MM.1S (cell line): ENCODE data around the gene ELAVL3.
A peak's percentile ranks its signal among the peaks of the same experiment; 100 is the strongest.
"Not testable (repeated sequence)": the region's sequence is repeated elsewhere in the genome, so short reads cannot be mapped to it uniquely, and the experiment has no call there.

Experiments
- DNase-seq: peaks from one replicate; pipeline ENCODE4 v3.0.0-alpha.2; 2015
- H2AFZ ChIP-seq: fragments of 300-600 bp; sonication (generic); 2 replicates; pipeline ENCODE4 v1.6.0; 2016; ENCODE audit warnings: antibody characterized with exemption, low read length
- H3F3A ChIP-seq: fragments of 300-600 bp; sonication (generic); 2 replicates; pipeline ENCODE4 v1.6.1; 2016; ENCODE audit warnings: mild to moderate bottlenecking, antibody characterized with exemption, low read length, moderate library complexity, mixed read lengths; ENCODE audit not compliant: insufficient read depth
- H3K27ac ChIP-seq: fragments of 300-600 bp; sonication (generic); 2 replicates; pipeline ENCODE4 v1.5.1; 2016; ENCODE audit warnings: mild to moderate bottlenecking, low read length
- H3K27me3 ChIP-seq: fragments of 300-600 bp; sonication (generic); replicated peaks from 2 replicates; pipeline ENCODE4 v1.6.0; 2016; ENCODE audit warnings: low read length; ENCODE audit not compliant: insufficient read depth
- H3K36me3 ChIP-seq: fragments of 300-600 bp; sonication (generic); replicated peaks from 2 replicates; pipeline ENCODE4 v1.6.1; 2016; ENCODE audit warnings: mild to moderate bottlenecking, low read length, mixed read lengths; ENCODE audit not compliant: insufficient read depth
- H3K4me1 ChIP-seq: fragments of 300-600 bp; sonication (generic); 2 replicates; pipeline ENCODE4 v1.6.1; 2016; ENCODE audit warnings: low read length, mixed read lengths
- H3K4me2 ChIP-seq: fragments of 300-600 bp; sonication (generic); 2 replicates; pipeline ENCODE4 v1.6.0; 2016; ENCODE audit warnings: low read depth, low read length
- H3K4me3 ChIP-seq: fragments of 300-600 bp; sonication (generic); 2 replicates; pipeline ENCODE4 v1.5.1; 2016; ENCODE audit warnings: low read length, mixed read lengths
- H3K79me2 ChIP-seq: fragments of 300-600 bp; sonication (generic); 2 replicates; pipeline ENCODE4 v1.6.1; 2016; ENCODE audit warnings: mixed run types, low read length, mixed read lengths
- H3K9ac ChIP-seq: fragments of 300-600 bp; sonication (generic); 2 replicates; pipeline ENCODE4 v1.6.1; 2016; ENCODE audit warnings: low read length, mixed read lengths
- H3K9me2 ChIP-seq: fragments of 300-600 bp; sonication (generic); replicated peaks from 2 replicates; pipeline ENCODE4 v1.6.1; 2016; ENCODE audit warnings: mild to moderate bottlenecking, low read length, mixed read lengths; ENCODE audit not compliant: insufficient read depth
- H3K9me3 ChIP-seq: fragments of 300-600 bp; sonication (generic); replicated peaks from 2 replicates; pipeline ENCODE4 v1.6.1; 2016; ENCODE audit warnings: mild to moderate bottlenecking, low read length, mixed read lengths; ENCODE audit not compliant: insufficient read depth
- H4K20me1 ChIP-seq: fragments of 300-600 bp; sonication (generic); 2 replicates; pipeline ENCODE4 v1.6.1; 2016; ENCODE audit warnings: mild to moderate bottlenecking, low read length, moderate library complexity, mixed read lengths; ENCODE audit not compliant: insufficient read depth
- EZH2 ChIP-seq: fragments of 300-600 bp; sonication (generic); optimal IDR thresholded peaks from 2 replicates; pipeline ENCODE3; 2017; ENCODE audit warnings: low read depth, mild to moderate bottlenecking, antibody characterized with exemption, low read length, mixed read lengths
- EZH2phosphoT487 ChIP-seq: fragments of 300-600 bp; sonication (generic); IDR thresholded peaks from 2 replicates; pipeline ENCODE4 v1.6.1; 2018; ENCODE audit warnings: antibody characterized with exemption, low read length
- TF ChIP-seq, protein P1 (sequence below): fragments of 300-600 bp; sonication (generic); IDR thresholded peaks from 2 replicates; pipeline ENCODE4 v1.5.1; 2016; ENCODE audit warnings: antibody characterized with exemption, low read length, mixed read lengths

ELAVL3 gene

DNA sequence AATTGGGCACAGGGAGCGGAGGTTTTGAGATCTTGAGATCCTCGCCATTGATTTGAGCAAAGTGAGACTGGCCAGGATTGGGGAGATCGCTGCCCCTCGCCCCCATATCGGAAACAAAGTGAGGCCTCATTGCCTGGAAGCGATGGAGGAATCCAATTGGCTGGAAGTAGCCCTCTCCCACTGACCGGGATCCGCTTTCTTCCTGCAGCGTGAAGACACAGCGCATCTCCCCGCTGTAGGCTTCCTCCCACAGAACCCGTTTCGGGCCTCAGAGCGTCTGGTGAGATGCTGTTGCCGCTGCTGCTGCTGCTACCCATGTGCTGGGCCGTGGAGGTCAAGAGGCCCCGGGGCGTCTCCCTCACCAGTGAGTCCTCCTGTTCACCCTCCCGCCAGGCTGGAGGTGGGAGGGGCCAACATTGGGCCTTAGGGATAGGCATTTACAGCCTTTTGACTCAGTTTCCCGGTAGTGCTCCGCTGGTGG, 45.0 kb downstream of the ELAVL3 start:
- DNase-seq, result no peak
- H3K9me2 ChIP-seq, result no peaks in the 10 kb centered on the region
- H4K20me1 ChIP-seq, result no peaks in the 10 kb centered on the region
- H3K4me2 ChIP-seq, result peak overlapping the region; percentile 72
- peak overlapping the region; percentile 71 for H2AFZ ChIP-seq
- H3K4me3 ChIP-seq, result peak overlapping the region; percentile 89
- H3K36me3 ChIP-seq, result no peaks in the 10 kb centered on the region
- H3K27me3 ChIP-seq, result 0 out of 2 replicates have a peak, but pooled peaks cover 9% of the 10 kb centered on the region
- peak overlapping the region; percentile 69; the same call in 1 of the 2 replicates for H3K27ac ChIP-seq
- H3K79me2 ChIP-seq, result peaks cover 22% of the 10 kb centered on the region
- H3F3A ChIP-seq, result no peaks in the 10 kb centered on the region
- no peaks in the 10 kb centered on the region for H3K9me3 ChIP-seq
- TF ChIP-seq EZH2phosphoT487 (no peak), EZH2 (no peak)
- TF ChIP-seq, protein P1, sequence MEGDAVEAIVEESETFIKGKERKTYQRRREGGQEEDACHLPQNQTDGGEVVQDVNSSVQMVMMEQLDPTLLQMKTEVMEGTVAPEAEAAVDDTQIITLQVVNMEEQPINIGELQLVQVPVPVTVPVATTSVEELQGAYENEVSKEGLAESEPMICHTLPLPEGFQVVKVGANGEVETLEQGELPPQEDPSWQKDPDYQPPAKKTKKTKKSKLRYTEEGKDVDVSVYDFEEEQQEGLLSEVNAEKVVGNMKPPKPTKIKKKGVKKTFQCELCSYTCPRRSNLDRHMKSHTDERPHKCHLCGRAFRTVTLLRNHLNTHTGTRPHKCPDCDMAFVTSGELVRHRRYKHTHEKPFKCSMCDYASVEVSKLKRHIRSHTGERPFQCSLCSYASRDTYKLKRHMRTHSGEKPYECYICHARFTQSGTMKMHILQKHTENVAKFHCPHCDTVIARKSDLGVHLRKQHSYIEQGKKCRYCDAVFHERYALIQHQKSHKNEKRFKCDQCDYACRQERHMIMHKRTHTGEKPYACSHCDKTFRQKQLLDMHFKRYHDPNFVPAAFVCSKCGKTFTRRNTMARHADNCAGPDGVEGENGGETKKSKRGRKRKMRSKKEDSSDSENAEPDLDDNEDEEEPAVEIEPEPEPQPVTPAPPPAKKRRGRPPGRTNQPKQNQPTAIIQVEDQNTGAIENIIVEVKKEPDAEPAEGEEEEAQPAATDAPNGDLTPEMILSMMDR, result no peak
- H3K9ac ChIP-seq, result peak overlapping the region; percentile 85
- no peaks in the 10 kb centered on the region; the same call in 1 of the 2 replicates for H3K4me1 ChIP-seq

GRCh38 chr19:11435057-11435832, 45.6 kb downstream of the ELAVL3 start, which contains the start of the genes ODAD3 and PRKCSH:
Gene ODAD3 (minus strand): TSS chr19:11435121. CDS start chr19:11435016, 105 bp downstream.
Gene PRKCSH (plus strand): TSS chr19:11435635. CDS start chr19:11436118, 483 bp downstream.
- Histone ChIP-seq H3K4me2 (peak within 1 kb of the TSS; percentile 88), H3K4me3 (peak within 1 kb of the TSS; percentile 89), H4K20me1 (no peaks in the 10 kb centered on the region), H3K27ac (peak within 1 kb of the TSS; percentile 69; the same call in 1 of the 2 replicates), H3K27me3 (peaks cover 16% of the 10 kb centered on the region; the same call in 1 of the 2 replicates), H3K4me1 (no peaks in the 10 kb centered on the region; the same call in 1 of the 2 replicates), H3F3A (no peaks in the 10 kb centered on the region), H3K79me2 (peaks cover 22% of the 10 kb centered on the region), H3K9me2 (no peaks in the 10 kb centered on the region), H3K36me3 (no peaks in the 10 kb centered on the region), H3K9me3 (no peaks in the 10 kb centered on the region), H3K9ac (peak within 1 kb of the TSS; percentile 85), H2AFZ (peak within 1 kb of the TSS; percentile 87)
- TF ChIP-seq EZH2phosphoT487, result no peak
- no peak for TF ChIP-seq EZH2
- TF ChIP-seq, protein P1, result peak; percentile 86
- peak; percentile 99 for DNase-seq

DNA sequence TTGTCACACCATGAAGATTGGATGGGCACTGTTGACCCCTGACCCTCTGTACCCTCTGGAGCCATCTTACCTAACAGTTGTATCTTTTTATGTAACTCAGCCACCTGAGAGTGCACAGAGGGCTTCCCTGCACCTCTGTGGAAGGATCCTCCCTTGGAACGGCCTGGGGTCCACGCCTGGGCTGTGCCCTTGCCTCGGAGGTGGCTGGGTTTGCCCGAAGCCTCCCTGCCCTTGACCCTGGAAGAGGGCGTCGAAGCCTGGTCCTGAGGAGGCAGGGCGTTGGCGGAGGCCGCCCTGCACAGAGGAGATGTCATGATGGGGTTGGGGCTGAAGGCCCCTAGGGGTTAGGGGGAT, 46.2 kb downstream of the ELAVL3 start:
- H2AFZ ChIP-seq, result peak overlapping the region; percentile 87
- DNase-seq, result no peak
- no peaks in the 10 kb centered on the region for H3F3A ChIP-seq
- H3K9me2 ChIP-seq, result no peaks in the 10 kb centered on the region
- peaks cover 16% of the 10 kb centered on the region; the same call in 1 of the 2 replicates for H3K27me3 ChIP-seq
- H3K9ac ChIP-seq, result peak overlapping the region; percentile 37; the same call in 1 of the 2 replicates
- H3K4me2 ChIP-seq, result peak overlapping the region; percentile 88
- no peaks in the 10 kb centered on the region for H3K36me3 ChIP-seq
- peaks cover 22% of the 10 kb centered on the region for H3K79me2 ChIP-seq
- H3K4me3 ChIP-seq, result peak overlapping the region; percentile 89
- no peaks in the 10 kb centered on the region for H4K20me1 ChIP-seq
- TF ChIP-seq EZH2phosphoT487, result no peak
- TF ChIP-seq EZH2, result no peak
- TF ChIP-seq, protein P1, result no peak
- no peaks in the 10 kb centered on the region for H3K9me3 ChIP-seq
- peak overlapping the region; percentile 69; the same call in 1 of the 2 replicates for H3K27ac ChIP-seq
- H3K4me1 ChIP-seq, result no peaks in the 10 kb centered on the region; the same call in 1 of the 2 replicates

- not testable (repeated sequence) for H3K4me1 ChIP-seq
- H3K27me3 ChIP-seq, result peaks cover 16% of the 10 kb centered on the region; the same call in 1 of the 2 replicates
Measured at GRCh38 chr19:11433526-11433925, 47.3 kb downstream of the ELAVL3 start.

More at GRCh38 chr19:11433526-11433925, 47.3 kb downstream of the ELAVL3 start:
- not testable (repeated sequence) for H3K9me2 ChIP-seq, H3K27ac ChIP-seq, H3K9me3 ChIP-seq, H3K4me3 ChIP-seq, H3K4me2 ChIP-seq, H3F3A ChIP-seq, H3K9ac ChIP-seq, DNase-seq, H4K20me1 ChIP-seq, H3K36me3 ChIP-seq, H2AFZ ChIP-seq
- H3K79me2 ChIP-seq, result peaks cover 22% of the 10 kb centered on the region
